Activated CD4-positive, alpha-beta T cell treated with anti-CD3 and anti-CD28 coated beads, Interleukin-2, amount 50 U/mL, for 16 hours (primary cell): Measurements from ENCODE around the gene PLCG2.
"Not testable (repeated sequence)": the region's sequence is repeated elsewhere in the genome, so short reads cannot be mapped to it uniquely, and the experiment has no call there.

ENCODE experiments used
- DNase-seq: peaks from one replicate; pipeline ENCODE4 v3.0.0-alpha.2; 2020

Gene PLCG2

DNA sequence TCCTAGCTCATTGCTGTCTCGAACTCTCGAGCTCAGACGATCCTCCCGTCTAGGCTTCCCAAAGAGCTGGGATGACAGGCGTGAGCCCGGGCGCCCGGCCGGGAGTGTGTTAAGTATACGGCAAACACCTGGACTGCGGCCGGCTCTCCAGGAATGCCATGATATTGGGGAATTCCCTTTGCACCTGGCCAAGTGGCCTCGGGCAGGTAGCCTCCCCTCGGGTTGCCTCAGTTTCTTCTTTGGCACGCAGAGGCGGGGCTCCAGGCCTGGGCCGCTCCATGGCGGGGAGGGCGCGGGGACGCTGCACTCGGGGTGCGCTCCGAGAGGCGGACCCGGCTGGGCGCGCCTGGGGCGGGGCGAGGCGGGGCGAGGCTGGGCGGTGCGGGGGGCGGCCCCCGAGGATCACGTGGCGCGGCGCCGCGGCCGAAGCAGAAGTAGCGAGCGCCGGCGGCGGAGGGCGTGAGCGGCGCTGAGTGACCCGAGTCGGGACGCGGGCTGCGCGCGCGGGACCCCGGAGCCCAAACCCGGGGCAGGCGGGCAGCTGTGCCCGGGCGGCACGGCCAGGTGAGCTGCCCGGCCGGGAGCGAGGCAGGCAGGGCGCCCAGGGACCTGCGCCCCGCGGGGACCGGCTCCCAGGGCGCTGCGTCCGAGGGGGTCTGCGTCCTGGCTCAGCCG, at the start of gene PLCG2:
PLCG2 (plus strand) TSS at position 431 of the 675 bp plus-strand sequence. CDS start 6,699 bp downstream, outside the sequence.
- peak; percentile 79 for DNase-seq

DNA sequence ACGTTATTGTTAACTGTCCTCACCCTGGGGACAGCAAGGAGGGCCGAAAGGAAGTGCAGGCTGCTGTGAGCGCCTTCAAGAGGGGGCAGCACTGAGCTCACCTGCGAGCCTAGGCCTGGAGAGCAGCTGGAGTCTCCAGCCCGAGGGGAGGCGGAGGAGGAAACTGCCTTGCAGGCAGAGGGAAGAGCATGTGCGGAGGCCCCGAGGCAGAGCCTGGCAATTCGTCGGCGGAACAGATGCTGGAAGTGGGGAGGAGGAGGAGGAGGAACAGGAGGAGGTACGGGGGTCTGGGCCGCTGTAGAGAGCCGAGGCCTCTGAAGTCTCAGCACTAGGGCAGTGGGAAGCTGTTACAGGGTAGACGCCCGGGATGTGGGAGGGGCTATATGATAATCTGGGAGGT, 49.6 kb upstream of the PLCG2 start:
- DNase-seq: no peak

DNA sequence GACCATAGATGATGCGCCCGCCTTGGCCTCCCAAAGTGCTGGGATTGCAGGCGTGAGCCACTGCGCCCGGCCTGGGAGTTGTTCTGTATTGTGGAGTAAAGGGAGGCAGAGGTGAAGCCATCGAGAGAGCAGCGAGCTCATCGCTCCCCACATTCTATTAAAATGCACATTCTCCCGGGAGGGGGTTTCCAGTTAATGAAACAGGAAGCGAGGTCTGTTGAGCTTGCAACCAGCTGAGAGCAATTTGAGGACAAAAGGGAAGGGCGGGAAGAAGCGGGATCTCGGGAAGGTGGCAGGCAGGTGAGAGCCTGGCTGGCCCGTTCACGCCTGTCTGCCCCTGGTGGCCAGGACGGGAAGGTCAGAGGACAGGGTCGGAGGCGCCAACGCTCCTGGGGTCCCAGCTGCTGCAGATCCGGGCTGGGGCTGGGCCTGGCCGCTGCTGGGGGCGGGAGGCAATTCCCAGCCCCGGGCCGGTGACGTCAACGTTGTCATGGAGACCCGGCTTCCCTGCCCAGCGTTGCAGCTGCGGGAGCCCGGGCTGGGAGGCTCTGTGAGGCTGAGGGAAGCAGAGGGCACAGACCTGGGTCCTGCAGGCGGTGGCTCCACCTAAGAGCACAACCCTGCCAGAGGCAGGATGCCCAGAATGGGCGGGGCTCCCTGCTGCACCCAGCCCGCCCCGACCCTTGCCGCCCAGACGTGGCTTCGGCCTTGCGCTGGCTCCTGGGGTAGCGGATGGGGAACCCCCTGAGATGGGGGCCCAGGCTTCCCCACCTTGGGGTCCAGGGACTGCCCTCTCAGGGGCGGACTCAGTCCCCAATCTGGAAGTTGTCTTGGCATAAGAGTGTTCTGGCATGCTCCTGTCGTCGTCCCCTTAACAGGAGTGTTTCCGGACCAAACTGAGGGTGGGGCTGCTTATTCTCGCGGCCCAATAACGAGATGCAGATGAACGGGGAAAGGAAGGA, 48.7 kb upstream of the PLCG2 start:
- DNase-seq: peak; percentile 48

DNA sequence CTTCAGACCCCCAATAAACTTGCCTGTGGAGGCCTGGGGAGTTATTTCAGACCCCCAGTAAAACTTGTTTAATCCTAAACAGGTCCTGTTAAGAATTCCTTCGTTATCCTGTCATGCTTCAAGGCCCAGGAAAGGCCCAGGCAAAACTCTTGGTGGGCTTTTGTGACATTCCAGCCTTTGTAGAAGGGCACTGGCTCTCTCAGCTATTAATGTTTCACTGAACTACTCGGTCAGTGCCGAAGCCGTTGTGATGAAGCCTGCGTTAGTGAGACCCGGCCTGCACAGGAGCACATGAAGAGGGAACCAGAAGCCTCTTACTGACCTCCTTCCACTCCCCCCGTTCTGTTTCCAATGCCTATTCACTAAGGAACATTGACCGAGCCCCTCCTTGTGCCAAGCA, 47.4 kb upstream of the PLCG2 start:
- no peak for DNase-seq

DNA sequence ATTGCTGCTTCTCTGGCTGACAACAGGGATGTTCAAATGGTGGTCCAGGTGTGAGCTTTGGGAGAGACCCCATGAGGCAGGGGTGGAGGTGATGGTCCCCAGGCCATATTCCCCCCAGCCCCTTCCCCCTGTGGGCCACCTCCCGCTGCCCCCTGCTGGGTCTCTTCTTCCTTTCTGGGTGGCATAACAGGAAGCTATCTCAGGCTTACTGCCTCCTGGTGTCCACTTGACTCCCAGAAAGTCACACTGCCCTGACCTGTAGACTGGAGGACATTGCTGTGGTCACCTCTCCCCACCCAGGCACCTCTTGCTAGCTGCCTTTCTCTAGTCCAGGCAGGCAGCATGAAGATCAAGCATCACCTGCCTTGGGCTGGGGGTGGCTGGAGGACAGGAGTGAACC, 46.4 kb upstream of the PLCG2 start:
- DNase-seq: no peak

DNA sequence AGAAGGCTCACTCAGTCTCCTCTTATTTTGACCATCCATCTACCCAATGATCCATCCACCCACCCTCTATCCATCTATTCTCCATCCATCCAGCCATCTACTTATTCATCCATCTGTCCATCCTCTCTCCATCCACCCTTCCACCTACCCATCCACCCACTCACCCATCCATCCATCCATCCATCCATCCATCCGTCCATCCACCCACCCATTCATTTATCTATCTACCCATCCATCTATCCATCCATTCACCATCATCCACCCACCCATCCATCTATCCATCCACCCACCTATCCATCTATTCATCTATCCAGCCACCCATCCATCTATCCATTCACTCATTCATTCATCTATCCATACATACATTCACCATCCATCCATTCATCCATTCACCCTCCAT, 45.8 kb upstream of the PLCG2 start:
- no peak for DNase-seq

DNA sequence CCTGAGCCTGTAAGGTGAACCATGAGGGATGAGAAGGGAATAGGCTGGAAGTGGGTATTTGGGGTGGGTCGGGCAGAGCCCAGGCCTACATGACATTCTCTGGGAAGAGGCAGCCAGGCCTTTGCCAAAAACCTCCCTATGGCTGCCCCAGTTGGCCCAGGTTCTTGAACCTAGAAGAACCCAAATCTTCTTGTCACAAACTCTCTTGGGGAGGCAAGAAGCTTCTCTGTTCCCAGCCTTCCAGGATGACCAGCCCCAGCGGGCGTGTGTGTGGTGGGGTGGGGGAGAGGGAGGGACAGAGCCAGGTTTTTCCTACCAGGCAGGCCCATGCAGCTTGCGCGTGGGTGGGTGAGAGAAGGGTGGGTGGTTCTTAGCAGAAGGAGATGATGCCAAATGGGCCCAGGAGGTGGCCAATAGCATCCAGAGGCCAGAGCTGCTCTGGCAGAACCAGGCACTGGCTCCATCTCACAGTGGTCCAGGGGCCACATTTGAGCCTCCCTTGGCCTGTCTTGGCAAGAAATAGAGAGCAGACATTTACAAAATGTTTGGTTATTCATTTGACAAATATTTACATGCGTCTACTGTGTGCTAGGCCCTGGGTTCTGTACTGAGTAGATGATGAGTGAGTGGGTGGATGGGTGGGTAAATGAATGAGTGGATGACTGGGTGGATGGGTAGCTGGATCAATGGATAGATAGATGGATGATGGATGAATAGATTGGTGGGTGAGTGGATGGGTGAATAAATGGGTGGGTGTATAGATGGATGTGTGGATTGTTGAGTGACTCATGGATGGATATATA, 44.3 kb upstream of the PLCG2 start:
- DNase-seq: no peak

DNA sequence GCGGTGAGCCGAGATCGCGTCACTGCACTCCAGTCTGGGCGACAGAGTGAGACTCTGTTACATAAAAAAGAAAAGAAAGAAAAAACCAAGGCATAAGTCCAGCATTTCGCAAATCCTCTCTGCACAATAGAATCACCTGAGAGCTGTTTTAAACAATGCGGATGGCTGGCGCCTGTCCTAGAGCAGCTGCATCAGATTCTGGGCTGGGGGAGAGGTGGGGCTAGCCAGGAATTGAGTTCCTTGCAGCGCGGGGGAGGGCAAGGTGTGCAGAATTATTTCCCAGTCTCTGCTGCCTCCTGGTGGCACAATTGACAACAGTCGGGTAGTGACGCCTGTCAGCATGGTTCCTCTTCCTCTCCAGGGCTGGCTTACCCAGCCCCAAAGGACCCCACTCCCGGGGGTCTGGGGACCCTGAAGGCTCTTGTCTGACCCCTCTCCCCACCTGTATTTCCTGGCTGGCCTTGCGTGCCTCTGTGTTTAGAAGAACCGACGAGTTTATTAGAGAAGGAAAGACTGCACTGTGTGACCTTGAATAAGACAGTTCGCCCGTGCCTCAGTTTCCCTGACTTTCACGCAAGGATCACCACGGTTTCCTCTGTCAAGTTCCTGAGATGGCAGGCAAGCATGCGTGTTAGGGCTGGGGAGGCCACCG, 41.1 kb upstream of the PLCG2 start:
- DNase-seq: peak; percentile 87

DNA sequence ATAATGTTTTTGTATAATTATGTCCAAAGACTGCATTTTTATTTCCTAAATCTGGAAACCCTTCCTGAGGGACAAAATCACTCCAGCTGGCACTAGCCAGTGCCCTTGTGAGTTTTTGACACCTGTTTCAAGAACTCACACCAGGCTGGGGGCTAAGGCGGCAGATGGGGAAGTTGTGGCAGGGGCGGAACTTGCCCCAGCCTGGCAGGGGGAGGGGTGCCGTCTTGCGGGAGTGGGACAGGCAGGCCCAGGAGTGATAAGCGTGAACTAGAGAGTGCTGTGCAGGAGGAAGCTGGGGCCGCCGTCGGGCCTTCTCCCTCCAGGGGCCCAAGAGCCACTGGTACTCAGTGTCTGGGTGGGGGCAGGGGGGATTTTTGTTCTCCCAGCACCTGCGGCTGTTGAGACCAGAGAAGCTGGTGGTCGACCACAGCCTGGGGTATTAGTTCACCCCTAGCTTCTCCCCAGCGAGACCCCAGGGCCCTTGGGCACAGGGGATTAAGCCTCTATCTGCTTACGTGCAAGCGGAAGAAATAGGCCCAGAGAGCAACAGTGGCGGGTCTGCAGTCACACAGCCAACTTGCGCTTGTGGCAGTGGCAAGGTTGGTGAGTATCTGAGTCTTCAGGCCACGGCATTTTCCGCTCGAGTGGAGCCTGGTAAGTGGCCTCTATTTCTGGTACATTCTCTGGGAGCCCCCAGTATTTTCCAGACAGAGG, 40.2 kb upstream of the PLCG2 start:
- DNase-seq: no peak

DNA sequence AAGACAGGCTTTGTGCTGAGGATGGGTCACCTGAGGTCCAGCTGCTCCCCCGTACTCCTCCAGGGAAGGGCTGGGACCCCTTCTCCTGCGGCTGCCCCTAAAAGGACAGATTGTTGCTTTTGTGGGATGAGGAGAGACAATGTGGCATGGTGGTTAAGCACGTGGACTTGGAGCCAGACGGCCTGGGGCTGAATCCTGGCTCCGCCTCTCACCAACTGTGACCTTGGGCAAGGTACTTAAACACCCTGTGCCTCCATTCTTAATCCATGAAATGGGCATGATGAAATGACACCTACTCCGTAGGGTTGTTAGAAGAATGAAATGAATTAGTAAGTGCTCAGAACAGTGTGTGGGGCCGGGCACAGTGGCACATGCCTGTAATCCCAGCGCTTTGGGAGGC, 39.6 kb upstream of the PLCG2 start:
- DNase-seq: no peak

DNA sequence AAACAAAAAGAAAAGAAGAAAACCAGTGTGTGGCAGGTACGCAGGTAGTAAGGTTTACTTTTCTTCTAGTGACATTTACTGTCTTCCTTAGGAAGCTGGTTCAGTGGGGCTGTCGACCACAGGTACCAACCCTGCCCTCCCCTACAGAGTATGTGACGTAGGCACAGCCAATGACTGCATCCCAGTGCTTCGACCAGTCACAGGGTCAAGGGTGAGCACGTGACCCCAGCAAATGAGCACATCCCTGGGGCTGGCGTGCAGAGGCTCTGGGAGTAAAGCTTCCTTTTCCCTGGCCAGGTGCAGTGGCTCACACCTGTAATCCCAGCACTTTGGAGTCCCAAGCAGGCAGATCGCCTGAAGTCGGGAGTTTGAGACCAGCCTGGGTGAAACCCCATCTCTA, 38.9 kb upstream of the PLCG2 start:
- DNase-seq: no peak

DNA sequence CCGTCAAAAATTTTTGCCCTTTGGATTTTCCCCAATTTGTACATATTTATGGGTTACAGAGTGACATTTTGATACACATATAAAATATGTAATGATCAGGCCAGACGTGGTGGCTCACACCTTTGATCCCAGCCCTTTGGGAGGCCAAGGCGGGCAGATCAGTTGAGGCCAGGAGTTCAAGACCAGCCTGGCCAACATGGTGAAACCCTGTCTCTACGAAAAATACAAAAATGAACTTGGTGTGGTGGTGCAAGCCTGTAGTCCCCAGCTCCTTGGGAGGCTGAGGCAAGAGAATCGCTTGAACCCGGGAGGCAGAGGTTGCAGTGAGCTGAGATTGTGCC, 37.7 kb upstream of the PLCG2 start:
- DNase-seq: not testable (repeated sequence)

DNA sequence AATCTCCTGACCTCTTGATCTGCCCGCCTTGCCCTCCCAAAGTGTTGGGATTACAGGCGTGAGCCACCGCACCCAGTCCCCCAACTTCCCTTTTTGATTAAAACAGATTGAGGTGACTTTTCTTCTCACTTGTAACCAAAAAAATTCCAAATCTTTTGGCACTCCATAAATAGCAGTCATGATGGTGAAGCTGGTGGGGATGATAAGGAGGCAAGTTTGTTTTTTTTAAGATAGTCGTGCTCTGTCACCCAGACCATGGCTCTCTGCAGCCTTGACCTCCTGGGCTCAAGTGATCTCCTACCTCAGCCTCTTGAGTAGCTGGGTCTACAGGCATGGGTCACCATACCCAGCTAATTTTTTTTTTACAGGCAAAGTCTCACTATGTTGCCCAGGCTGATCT, 34.7 kb upstream of the PLCG2 start:
- DNase-seq: no peak

DNA sequence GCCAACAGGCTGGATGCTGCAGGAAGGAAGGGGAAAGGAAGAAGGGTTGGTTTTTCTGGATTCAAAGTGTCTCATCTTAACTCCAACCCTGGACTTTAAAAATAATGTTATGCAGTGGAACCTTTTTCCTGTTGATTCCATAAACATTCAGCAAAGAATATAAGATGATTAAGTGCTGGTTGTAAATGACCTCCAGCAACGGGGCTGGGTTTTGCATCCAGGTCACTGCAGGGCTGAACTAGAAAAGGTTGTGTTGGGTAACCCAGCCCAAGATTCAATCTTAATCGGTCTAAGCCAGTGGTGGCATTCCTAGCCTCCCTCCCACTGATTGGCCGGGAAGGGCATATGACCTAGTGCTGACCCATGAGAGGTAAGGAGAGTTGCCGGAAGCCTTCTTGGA, 34.2 kb upstream of the PLCG2 start:
- no peak for DNase-seq

DNA sequence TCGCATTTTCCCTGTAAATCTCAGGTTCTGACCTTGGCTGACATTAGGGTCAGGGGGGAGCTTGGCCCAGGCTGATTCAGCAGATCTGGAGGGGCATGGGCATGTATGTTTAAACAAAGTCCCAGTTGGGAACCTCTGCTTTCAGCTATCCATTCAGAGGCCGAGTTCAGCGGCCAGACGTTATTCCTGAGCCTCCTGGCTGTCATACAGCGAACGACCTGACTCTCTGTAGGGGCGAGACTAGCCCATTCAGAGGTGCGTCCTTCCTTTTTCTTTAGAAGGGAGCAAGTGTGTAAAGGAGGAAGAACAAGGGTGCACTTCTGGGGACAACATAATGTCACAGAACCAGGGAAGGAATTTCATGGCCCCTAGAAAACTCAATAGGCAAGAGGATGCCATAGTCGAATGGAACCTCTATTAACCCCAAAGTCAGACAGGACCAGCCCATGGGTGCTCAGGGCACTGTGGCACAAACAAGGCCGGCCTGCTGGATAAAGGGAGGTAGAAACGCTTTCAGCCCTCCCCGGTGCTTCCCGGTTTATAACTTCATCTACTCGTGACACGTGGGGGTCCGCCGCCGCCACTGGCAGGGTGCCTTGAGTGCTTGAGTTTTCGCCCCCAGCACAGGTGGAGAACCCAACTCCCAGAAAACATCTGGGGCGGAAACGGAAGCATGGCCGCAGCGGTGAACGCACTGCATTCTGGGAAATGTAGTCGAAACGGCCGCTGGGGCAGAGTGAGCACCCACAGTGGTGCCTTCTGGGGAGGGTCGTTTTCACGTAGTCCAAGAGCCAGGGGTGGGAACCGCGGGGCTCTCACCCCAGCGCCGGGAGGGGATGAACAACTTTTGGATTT, 33.2 kb upstream of the PLCG2 start:
- DNase-seq: peak; percentile 83

DNA sequence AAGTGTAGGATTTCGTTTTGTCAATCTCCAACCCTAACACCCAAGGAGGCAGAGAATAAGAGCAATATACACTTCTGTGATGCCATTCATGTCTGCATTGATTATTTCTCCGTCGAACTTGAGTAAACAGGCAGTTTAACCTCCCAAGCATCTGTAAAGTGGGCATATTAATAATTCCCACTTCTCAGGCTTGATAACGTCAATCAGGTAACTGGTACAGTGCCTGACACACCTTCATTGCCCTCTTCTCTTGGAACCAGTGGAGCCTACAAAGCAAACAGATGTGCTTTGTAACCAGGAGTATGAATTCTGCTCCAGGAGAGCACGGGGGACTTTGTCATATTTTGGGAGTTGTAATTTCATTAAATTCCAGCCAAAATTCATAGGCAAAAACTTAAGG, 32.5 kb upstream of the PLCG2 start:
- no peak for DNase-seq

DNA sequence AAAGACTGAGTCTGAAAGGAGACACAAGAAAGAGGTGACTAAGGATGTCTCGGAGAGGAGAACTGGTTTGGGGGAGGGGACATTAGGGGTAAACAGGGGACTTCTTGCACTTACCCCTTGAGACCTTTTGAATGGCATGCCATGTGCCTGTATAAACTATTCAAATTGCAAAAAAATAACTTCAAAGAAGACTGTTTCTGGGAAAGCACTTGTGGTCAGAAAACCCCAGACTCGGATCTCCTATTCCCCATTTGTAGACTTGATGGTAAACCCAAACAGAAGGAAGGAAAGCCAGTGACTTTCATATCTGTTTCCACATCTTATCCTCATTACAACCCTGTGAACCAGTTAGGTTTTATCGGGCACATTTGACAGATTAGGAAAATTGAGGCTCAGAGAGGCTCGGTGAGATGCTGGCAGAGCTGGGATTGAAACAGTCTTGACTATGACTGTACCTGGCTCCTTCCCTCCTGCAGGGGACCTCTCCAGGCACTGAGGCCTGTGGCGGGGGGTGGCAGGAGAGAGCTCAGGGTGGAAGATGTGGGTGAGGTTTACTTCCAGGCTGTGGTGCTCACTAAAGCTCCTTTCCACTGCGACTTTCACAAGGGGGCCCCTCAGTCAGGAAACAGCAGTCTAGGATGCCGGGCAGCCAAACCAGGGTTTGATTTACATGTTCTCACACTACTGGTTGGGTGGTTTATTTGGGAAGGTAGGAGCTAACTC, 30.5 kb upstream of the PLCG2 start:
- DNase-seq: peak; percentile 23

DNA sequence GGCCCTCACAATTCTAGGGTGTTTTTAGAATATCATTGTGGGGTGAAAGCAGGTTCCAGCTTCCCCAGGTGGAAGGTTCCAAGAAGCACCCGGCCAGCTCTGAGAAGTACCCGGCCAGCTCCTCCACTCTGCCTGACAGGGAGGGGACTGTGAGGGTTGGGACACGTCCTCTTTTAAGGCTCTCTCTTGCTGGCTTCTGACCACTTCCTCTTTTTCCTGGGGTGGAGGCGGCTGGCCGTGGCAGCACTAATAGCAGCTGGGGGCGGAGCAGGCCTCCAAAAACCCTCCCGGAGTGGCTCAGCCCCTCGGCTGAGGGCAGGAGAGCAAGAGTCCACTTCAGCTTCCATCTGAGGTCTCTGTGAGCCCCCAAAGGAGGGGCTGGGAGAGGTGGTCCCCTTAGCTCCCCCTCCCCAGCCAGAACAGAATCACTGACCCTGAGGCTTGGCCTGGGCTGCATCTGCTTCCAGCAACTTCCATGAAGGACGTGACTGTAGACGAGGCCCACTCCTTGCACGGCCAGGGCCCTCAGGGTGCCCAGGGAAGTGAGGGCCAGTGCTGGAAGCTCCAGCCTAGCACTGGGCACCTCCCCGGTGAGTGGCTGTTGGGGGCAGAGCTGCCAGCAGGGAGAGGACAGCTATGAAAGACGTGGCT, 26.7 kb upstream of the PLCG2 start:
- no peak for DNase-seq

DNA sequence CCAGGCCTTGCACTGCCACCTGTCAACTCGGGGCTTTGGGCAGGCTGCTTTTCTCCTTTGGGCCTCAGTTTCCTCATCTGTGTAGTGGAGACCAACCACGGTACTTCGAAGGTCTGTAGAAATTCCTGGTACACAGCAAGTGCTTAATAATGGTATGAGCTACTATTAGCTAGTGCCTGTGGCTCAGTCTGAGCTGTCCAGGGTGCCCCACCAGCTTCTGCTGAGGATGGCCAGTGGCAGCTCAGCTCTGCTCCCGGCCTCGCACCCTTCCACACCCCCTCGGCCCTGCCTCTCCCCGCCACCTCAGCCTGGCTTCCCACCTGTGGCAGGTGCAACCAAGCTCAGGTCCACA, 26.2 kb upstream of the PLCG2 start:
- no peak for DNase-seq

DNA sequence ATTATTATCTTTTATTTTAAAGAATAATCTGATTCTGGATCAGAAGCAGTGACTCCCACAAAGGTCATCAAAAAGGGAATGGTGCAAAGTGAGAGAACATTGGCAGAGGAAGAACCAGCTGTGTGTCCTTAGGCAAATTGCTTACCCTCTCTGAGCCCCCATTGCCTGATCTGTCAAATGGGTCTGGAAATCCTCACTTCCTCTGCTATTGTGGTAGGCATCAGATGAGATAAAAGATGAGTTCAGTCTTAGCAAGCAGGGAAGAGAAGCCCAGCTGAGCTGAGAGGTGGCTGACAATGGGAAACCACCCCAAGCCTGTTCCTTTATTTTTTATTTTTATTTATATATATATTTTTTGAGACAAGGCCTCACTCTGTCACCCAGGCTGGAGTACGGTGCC, 24.2 kb upstream of the PLCG2 start:
- no peak for DNase-seq
